ENCODE results near the gene LDLRAD4. TPM values are rescaled to one million over a fixed set of nuclear protein-coding genes. Genes with fewer than 3 reads are reported as not detected.

LDLRAD4 gene
- total RNA-seq, 1 experiment from 2014 or later: 1.7 TPM

DNA sequence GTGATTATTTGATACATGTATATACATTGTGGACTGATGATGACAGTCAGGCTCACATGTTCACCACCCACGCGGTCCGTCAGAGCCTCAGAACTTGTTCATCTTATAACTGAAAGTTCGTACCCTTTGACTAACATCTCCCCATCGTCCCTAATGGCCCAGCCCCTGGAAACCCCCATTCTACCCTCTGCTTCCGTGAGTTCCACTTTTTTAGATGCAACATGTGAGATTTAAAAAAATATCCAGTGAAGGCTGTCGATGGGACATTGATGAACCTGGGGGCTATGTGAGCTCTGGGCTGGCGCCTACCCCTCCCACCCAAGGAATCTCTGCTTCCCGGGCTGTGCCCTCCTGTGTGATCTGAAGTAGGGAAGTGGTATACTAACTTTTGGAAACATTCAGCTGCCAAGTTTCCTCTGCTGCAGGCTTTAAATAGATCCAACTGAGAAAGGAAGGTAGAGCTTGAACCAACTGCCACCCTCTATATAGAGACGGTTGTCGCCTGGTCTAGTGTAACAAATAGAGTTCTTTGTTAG lies 344.0 kb downstream of the LDLRAD4 start:
- TF ChIP-seq EZH2 (IDR thresholded peaks at IDR 0.05; ENCODE audit: low read depth): no peak
- TF ChIP-seq, protein P1, sequence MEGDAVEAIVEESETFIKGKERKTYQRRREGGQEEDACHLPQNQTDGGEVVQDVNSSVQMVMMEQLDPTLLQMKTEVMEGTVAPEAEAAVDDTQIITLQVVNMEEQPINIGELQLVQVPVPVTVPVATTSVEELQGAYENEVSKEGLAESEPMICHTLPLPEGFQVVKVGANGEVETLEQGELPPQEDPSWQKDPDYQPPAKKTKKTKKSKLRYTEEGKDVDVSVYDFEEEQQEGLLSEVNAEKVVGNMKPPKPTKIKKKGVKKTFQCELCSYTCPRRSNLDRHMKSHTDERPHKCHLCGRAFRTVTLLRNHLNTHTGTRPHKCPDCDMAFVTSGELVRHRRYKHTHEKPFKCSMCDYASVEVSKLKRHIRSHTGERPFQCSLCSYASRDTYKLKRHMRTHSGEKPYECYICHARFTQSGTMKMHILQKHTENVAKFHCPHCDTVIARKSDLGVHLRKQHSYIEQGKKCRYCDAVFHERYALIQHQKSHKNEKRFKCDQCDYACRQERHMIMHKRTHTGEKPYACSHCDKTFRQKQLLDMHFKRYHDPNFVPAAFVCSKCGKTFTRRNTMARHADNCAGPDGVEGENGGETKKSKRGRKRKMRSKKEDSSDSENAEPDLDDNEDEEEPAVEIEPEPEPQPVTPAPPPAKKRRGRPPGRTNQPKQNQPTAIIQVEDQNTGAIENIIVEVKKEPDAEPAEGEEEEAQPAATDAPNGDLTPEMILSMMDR (conservative IDR thresholded peaks at IDR 0.05): no peak
- Histone ChIP-seq H3K27ac (no peak overlapping the region), H2AFZ (no peak overlapping the region), H3K9me2 (ENCODE audit: insufficient read depth) (no peaks in the 10 kb centered on the region), H3K36me3 (ENCODE audit: low read depth) (no peaks in the 10 kb centered on the region), H3K4me1 (replicated peaks; ENCODE audit: insufficient read depth) (no peaks in the 10 kb centered on the region), H3K9me3 (ENCODE audit: insufficient read depth, low read depth) (no peaks in the 10 kb centered on the region), H3K79me2 (ENCODE audit: low read depth) (no peaks in the 10 kb centered on the region), H3F3A (ENCODE audit: insufficient read depth, low read depth) (no peaks in the 10 kb centered on the region), H3K27me3 (ENCODE audit: insufficient read depth, low read depth) (peaks cover 61% of the 10 kb centered on the region), H3K4me3 (no peak overlapping the region), H3K4me2 (no peak overlapping the region), H4K20me1 (ENCODE audit: insufficient read depth) (no peaks in the 10 kb centered on the region)
- DNase-seq: no peak
- POLR2A ChIA-PET (ENCODE audit: unreplicated experiment): no interaction called here
- CTCF ChIA-PET: no interaction called here
- intact Hi-C loops (cut with micrococcal nuclease; ENCODE audit: unreplicated experiment): no loop called here
- BruUV-seq (replicated peaks): no TSS peak

DNA sequence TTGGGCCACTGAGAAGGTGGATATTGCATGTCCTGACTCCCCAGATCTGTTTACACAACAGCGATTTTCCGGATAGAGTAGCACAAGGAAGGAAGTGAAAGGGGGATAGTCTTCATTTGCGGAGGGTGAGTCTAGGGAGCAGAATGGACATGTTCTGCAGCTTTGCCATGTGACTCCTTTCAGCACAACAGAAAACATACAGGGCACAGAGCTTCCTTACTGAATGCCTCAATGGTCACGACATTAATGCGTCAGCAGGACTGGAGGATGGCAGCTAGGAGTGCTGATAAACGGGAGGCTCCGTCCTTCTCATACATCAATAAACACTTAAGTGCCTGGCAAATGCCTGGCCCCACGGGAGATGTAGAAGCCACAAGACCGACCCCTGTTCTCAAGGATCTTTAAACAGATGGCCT lies 344.8 kb downstream of the LDLRAD4 start:
- CTCF ChIA-PET: no interaction called here
- POLR2A ChIA-PET (ENCODE audit: unreplicated experiment): no interaction called here
- H3F3A ChIP-seq (ENCODE audit: insufficient read depth, low read depth): no peaks in the 10 kb centered on the region

DNA sequence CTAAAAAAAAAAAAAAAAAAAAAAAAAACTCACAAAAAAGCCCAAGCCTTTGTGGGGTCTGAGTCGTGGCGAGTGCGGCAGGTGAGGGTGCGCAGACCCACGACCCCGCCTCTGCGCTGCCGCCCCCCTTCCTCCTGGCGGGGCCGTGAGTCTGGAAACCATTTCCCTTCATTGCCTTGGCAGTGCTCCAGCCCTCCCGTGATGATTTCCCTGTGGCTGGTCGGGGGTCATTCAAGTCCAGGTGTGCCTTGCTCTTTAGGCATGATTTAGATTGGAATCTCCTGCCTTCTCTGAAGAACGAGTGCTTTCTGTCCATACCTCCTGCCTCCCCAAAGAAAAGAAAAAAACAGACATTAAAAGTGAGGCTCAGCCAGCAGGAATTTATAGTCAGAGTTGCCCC lies 346.0 kb downstream of the LDLRAD4 start:
- Histone ChIP-seq H3K4me2 (no peak overlapping the region), H2AFZ (no peak overlapping the region), H3K4me3 (no peak overlapping the region), H3K79me2 (ENCODE audit: low read depth) (no peaks in the 10 kb centered on the region), H3F3A (ENCODE audit: insufficient read depth, low read depth) (no peaks in the 10 kb centered on the region), H3K4me1 (replicated peaks; ENCODE audit: insufficient read depth) (no peaks in the 10 kb centered on the region), H3K9me2 (ENCODE audit: insufficient read depth) (no peaks in the 10 kb centered on the region), H3K27ac (no peak overlapping the region), H4K20me1 (ENCODE audit: insufficient read depth) (no peaks in the 10 kb centered on the region), H3K27me3 (ENCODE audit: insufficient read depth, low read depth) (peaks cover 64% of the 10 kb centered on the region), H3K9me3 (ENCODE audit: insufficient read depth, low read depth) (no peaks in the 10 kb centered on the region), H3K36me3 (ENCODE audit: low read depth) (no peaks in the 10 kb centered on the region)
- BruUV-seq (replicated peaks): no TSS peak
- POLR2A ChIA-PET (ENCODE audit: unreplicated experiment): no interaction called here
- no peak for DNase-seq
- intact Hi-C loops (cut with micrococcal nuclease; ENCODE audit: unreplicated experiment): no loop called here
- TF ChIP-seq, protein P1 (conservative IDR thresholded peaks at IDR 0.05): no peak
- no peak for TF ChIP-seq EZH2 (IDR thresholded peaks at IDR 0.05; ENCODE audit: low read depth)
- CTCF ChIA-PET: no interaction called here

More for the DNA sequence above, 344.8 kb downstream of the LDLRAD4 start:
- H3K4me1 ChIP-seq (replicated peaks; ENCODE audit: insufficient read depth): no peaks in the 10 kb centered on the region
- H3K9me2 ChIP-seq (ENCODE audit: insufficient read depth): no peaks in the 10 kb centered on the region
- intact Hi-C loops (cut with micrococcal nuclease; ENCODE audit: unreplicated experiment): no loop called here
- no peak for DNase-seq
- H2AFZ ChIP-seq: no peak overlapping the region
- H3K4me3 ChIP-seq: no peak overlapping the region
- BruUV-seq (replicated peaks): no TSS peak
- TF ChIP-seq, protein P1 (conservative IDR thresholded peaks at IDR 0.05): no peak
- TF ChIP-seq EZH2 (IDR thresholded peaks at IDR 0.05; ENCODE audit: low read depth): no peak
- no peak overlapping the region for H3K27ac ChIP-seq
- H3K4me2 ChIP-seq: no peak overlapping the region
- no peaks in the 10 kb centered on the region for H4K20me1 ChIP-seq (ENCODE audit: insufficient read depth)
- H3K27me3 ChIP-seq (ENCODE audit: insufficient read depth, low read depth): peaks cover 58% of the 10 kb centered on the region
- H3K36me3 ChIP-seq (ENCODE audit: low read depth): no peaks in the 10 kb centered on the region
- H3K79me2 ChIP-seq (ENCODE audit: low read depth): no peaks in the 10 kb centered on the region
- no peaks in the 10 kb centered on the region for H3K9me3 ChIP-seq (ENCODE audit: insufficient read depth, low read depth)

Data from PC-9 (cell line).